Mucosa of descending colon (tissue), 3 donors: ENCODE measurements around the gene MTCH2. TPM values are rescaled to one million over a fixed set of nuclear protein-coding genes. Genes with fewer than 3 reads are reported as not detected.

Experiments used
- ATAC-seq: fragments of 200-7000 bp; cut with Tn5 transposase; one replicate; pipeline ENCODE4 v1.9.1; 2020; ENCODE audit warnings: mild to moderate bottlenecking, moderate library complexity
- DNase-seq, 3 donors: peaks; one replicate each; pipeline ENCODE4 v3.0.0-alpha.2; 2020
- H3K36me3 ChIP-seq: fragments of 200-600 bp; one replicate; pipeline ENCODE4 v1.8.0; 2021; ENCODE audit warnings: low read depth, mild to moderate bottlenecking
- H3K4me1 ChIP-seq: fragments of 200-600 bp; one replicate; pipeline ENCODE4 v1.8.0; 2021; ENCODE audit warnings: low read depth, mild to moderate bottlenecking
- H3K4me3 ChIP-seq: fragments of 200-600 bp; one replicate; pipeline ENCODE4 v1.8.0; 2021; ENCODE audit warnings: mild to moderate bottlenecking
- H3K9me3 ChIP-seq: fragments of 200-600 bp; one replicate; pipeline ENCODE4 v1.8.0; 2021; ENCODE audit warnings: mild to moderate bottlenecking
- intact Hi-C, 2 donors: fragments of 100-400 bp; cut with DNase I in 1 of 2; cut with micrococcal nuclease in 1 of 2; formaldehyde crosslinking; loops; one replicate each; pipeline versions ENCODE4 v1.11.0 to v1.11.1; 2022; cut with DNase I, micrococcal nuclease
- total RNA-seq, 3 donors: library from RNA; stranded (reverse); fragmentation: NEBNext Ultra II Directional in 2 of 3; extraction: Animal tissue kit (Norgen Biotek cat#: 25700) in 2 of 3; gene quantifications; one replicate each; pipeline versions ENCODE4 v1.2.1 to v1.2.4, GENCODE V29; 2021 to 2023
- TF ChIP-seq, protein P1 (sequence below): fragments of 200-600 bp; IDR thresholded peaks from one replicate; pipeline ENCODE4 v1.8.0; 2022; ENCODE audit warnings: antibody characterized with exemption, mild to moderate bottlenecking
- donor health status: DM: no; HTN: no; CAD: no; lungs with moderate emphysema.
- donor health status: DM: no; HTN: no; CAD: no.
- donor health status: DM: no; HTN: yes; CAD: no.

The MTCH2 gene
- total RNA-seq, 3 donors from 2014 or later = 89.7 to 137 (median 126) TPM

DNA sequence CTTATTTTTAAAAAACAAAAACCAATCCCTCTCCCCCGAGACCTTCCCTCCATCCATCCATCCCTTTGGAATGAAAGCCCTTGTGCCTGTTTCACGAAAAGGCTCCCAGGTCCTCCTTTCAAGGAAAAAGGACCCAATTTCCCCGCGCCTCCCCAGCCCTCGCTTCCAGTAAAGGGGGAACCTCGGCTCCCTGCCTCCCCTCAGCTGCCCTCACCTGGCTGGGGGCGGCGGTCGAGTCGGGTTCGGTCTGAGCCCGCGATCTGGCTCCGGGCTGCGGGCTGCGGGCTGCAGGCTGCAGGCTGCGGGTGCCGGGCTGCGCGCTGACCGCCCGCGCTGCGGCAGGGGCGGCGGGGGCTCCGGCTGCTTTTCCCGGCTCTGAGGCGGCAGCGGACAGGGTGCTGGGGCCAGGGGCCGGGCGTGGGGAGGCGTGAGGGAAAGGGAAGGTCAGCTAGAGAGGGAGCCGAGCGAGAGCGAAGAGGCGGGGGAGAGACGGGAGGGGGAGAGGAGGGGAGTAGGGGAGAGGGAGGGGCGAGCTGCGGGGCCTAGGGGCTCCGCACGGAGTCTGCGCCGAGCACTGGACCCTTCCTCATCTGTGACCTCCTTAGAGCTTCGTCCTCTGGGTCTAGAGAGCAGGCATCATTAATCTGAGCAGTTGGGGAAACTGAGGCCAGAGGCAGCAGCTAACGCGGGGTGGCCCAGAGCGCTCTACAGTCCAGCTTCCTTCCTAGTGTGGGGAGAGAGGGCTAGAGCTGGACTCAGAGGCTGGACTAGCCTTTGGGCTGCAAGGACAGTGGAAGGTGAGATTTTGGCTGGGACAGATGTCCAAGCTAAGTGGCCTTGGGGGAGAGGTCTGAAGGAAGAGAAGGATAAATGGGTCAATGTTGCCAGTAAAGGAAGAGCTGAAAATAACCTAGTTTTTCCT lies 48.2 kb downstream of the MTCH2 start, which contains the start of gene C1QTNF4:
TSS of gene C1QTNF4 (minus strand) at position 478 of the 922 bp plus-strand sequence. CDS start 3,601 bp downstream, outside the sequence.
- ATAC-seq (no peak), DNase-seq (no peak)
- TF ChIP-seq, protein P1, sequence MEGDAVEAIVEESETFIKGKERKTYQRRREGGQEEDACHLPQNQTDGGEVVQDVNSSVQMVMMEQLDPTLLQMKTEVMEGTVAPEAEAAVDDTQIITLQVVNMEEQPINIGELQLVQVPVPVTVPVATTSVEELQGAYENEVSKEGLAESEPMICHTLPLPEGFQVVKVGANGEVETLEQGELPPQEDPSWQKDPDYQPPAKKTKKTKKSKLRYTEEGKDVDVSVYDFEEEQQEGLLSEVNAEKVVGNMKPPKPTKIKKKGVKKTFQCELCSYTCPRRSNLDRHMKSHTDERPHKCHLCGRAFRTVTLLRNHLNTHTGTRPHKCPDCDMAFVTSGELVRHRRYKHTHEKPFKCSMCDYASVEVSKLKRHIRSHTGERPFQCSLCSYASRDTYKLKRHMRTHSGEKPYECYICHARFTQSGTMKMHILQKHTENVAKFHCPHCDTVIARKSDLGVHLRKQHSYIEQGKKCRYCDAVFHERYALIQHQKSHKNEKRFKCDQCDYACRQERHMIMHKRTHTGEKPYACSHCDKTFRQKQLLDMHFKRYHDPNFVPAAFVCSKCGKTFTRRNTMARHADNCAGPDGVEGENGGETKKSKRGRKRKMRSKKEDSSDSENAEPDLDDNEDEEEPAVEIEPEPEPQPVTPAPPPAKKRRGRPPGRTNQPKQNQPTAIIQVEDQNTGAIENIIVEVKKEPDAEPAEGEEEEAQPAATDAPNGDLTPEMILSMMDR = no peak
- Histone ChIP-seq H3K4me1 (peaks cover 7% of the 10 kb centered on the region), H3K9me3 (no peaks in the 10 kb centered on the region), H3K36me3 (no peaks in the 10 kb centered on the region), H3K4me3 (no peak within 1 kb of the TSS)
- intact Hi-C loops = no loop called here

DNA sequence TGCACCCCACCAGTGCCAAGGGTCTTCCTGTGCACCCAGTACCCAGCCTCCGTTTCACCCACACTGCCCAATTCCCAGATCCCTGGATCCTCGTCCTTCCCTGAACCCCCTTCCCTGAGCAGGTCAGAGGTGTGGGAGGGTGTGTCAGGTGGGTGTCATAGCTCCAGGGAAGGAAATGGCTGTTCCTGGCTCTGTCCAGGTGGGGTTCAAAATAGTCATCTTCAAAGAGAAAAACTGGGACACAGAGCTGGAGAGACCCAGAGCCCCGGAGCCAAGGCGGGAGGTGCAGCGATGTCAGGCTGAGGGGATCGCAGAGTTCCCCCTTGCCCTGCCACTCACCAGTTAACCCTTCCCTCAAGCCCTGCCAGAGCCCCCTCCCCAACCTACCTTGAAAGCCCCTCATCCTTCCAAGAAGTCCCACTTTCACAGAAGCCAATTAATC lies 48.8 kb downstream of the MTCH2 start:
- no peak for DNase-seq
- TF ChIP-seq, protein P1 = no peak
- H3K4me1 ChIP-seq = peaks cover 7% of the 10 kb centered on the region
- no peaks in the 10 kb centered on the region for H3K9me3 ChIP-seq
- intact Hi-C loops = no loop called here
- no peak overlapping the region for H3K4me3 ChIP-seq
- H3K36me3 ChIP-seq = no peaks in the 10 kb centered on the region
- ATAC-seq = no peak

DNA sequence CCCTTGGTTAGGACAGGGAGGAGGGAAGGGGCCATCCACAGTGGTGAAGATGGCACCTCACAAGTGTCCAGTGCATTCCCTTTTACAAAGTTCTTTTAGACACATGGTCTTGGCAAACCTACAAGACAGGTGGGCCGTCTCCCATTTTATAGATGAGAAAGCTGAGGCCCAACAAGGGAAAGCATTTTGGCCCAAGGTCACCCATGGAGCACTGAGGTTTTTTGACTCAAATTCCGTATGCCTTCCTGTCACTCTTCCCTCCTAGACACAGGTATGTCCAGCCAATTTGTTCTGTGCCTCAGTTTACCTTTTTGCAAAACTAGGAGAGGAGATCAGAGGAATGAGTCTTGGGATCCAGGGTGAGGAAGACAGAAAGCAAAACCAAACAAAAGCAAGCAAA lies 49.4 kb downstream of the MTCH2 start:
- Histone ChIP-seq H3K36me3 (no peaks in the 10 kb centered on the region), H3K4me1 (peaks cover 7% of the 10 kb centered on the region), H3K4me3 (no peak overlapping the region), H3K9me3 (no peaks in the 10 kb centered on the region)
- ATAC-seq (no peak), DNase-seq (no peak)
- TF ChIP-seq, protein P1 = no peak
- intact Hi-C loops = no loop called here

DNA sequence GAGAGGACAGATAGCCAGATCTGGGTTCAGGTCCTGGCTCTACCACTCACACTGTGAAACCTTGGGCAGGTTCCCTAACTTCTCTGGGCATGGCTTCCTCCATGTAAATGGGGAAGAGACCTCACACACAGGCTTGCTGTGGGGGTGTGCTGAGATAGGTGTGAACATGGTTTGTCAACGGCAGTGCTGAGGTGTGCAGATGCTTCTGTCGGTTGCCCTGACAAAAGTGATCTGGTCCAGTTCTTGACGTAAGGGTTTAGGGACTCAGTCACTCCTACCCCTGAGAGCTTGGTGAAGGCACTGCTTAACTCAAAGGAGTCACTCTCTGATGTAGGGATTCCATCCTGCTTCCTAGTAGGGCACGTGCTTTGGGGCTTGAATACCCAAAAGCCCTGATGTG lies 50.1 kb downstream of the MTCH2 start:
- no peaks in the 10 kb centered on the region for H3K36me3 ChIP-seq
- ATAC-seq (no peak), DNase-seq (no peak)
- no peak overlapping the region for H3K4me3 ChIP-seq
- intact Hi-C loops = no loop called here
- H3K4me1 ChIP-seq = peaks cover 7% of the 10 kb centered on the region
- H3K9me3 ChIP-seq = no peaks in the 10 kb centered on the region
- TF ChIP-seq, protein P1 = no peak

DNA sequence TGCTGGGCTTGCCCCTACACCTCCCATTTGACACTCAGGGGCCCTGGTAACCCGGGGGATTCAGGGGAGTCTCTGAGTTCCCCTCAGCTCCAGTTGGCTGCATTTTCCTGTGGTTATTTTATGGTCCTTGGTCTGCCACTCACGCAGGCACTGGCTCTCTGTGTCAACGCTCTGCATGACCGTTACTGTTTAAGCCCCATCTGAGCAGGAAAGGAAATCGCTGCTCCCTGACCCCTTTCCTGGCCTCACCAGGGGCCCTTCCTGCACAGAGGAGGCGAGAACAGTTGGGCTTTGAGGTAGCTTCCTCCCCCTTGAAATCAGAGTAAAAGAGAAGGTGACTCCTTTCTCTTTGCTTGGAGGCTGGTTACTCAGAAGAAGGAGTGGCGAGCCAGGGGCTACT lies 50.6 kb downstream of the MTCH2 start:
- peaks cover 7% of the 10 kb centered on the region for H3K4me1 ChIP-seq
- TF ChIP-seq, protein P1 = no peak
- H3K9me3 ChIP-seq = no peaks in the 10 kb centered on the region
- intact Hi-C loops = no loop called here
- DNase-seq (no peak), ATAC-seq (no peak)
- H3K36me3 ChIP-seq = no peaks in the 10 kb centered on the region
- H3K4me3 ChIP-seq = no peak overlapping the region
